ENCODE measurements around the gene STMN3.
A peak's percentile ranks its signal among the peaks of the same experiment; 100 is the strongest.

STMN3 gene

GRCh38 chr20:63627129-63627750, 26.0 kb downstream of the STMN3 start (continued):
- TF ChIP-seq ATF2 (tag by site-specific recombination; IDR thresholded peaks at IDR 0.05; ENCODE audit: low read depth): no peak
- peak; percentile 44; the same call in 1 of the 2 replicates for TF ChIP-seq KLF10 (tag by site-specific recombination; IDR thresholded peaks at IDR 0.05)
- no peak for TF ChIP-seq YY2 (tag by site-specific recombination; IDR thresholded peaks at IDR 0.05)
- TF ChIP-seq ZNF114 (tag by site-specific recombination; IDR thresholded peaks at IDR 0.05): no peak
- no peak for TF ChIP-seq ZBTB6 (tag by site-specific recombination; IDR thresholded peaks at IDR 0.05)
- TF ChIP-seq HIC1 (tag by site-specific recombination; IDR thresholded peaks at IDR 0.05): peak; percentile 81
- no peak for TF ChIP-seq ZBTB44 (tag by site-specific recombination; IDR thresholded peaks at IDR 0.05)
- TF ChIP-seq HOXA7 (CRISPR knock-in tag; IDR thresholded peaks at IDR 0.05; ENCODE audit: borderline replicate concordance): no peak
- TF ChIP-seq ZBTB17 (tag by site-specific recombination; IDR thresholded peaks at IDR 0.05): no peak
- TF ChIP-seq SALL2 (tag by site-specific recombination; IDR thresholded peaks at IDR 0.05; ENCODE audit: borderline replicate concordance): no peak
- no peak for TF ChIP-seq ZNF26 (tag by site-specific recombination; IDR thresholded peaks at IDR 0.05)
- TF ChIP-seq KLF8 (tag by site-specific recombination; IDR thresholded peaks at IDR 0.05): peak; percentile 88; the same call in 1 of the 2 replicates
- TF ChIP-seq ZNF404 (tag by site-specific recombination; IDR thresholded peaks at IDR 0.05): no peak
- peak; percentile 87 for TF ChIP-seq ZBTB48 (tag by site-specific recombination; IDR thresholded peaks at IDR 0.05)
- peak; percentile 58 for TF ChIP-seq ZNF2 (tag by site-specific recombination; IDR thresholded peaks at IDR 0.05)
- TF ChIP-seq ZNF843 (tag by site-specific recombination; IDR thresholded peaks at IDR 0.05): no peak
- no peak for TF ChIP-seq ZNF488 (tag by site-specific recombination; IDR thresholded peaks at IDR 0.05)
- no peak for TF ChIP-seq ZNF274 (IDR thresholded peaks at IDR 0.05; ENCODE audit: low read length)
- no peak for TF ChIP-seq ZNF274 (tag by site-specific recombination; IDR thresholded peaks at IDR 0.05; ENCODE audit: borderline replicate concordance)
- TF ChIP-seq BCL11A (tag by site-specific recombination; IDR thresholded peaks at IDR 0.05; ENCODE audit: low read depth): no peak; the same call in 1 of the 2 replicates

Data from HEK293 (cell line).